BE2C (cell line): ENCODE data around the gene RAD18.

Experiments used
- DNase-seq: peaks from one replicate; pipeline ENCODE4 v3.0.0-alpha.2; 2020
- H3K27me3 ChIP-seq: fragments of 250-450 bp; sonication (Bioruptor Pico); 2 replicates; pipeline ENCODE4 v1.5.1; 2020; ENCODE audit warnings: mild to moderate bottlenecking
- H3K36me3 ChIP-seq: fragments of 250-450 bp; sonication (Bioruptor Pico); 2 replicates; pipeline ENCODE4 v1.5.1; 2020; ENCODE audit warnings: mild to moderate bottlenecking
- H3K4me1 ChIP-seq: fragments of 250-450 bp; sonication (Bioruptor Pico); 2 replicates; pipeline ENCODE4 v1.5.1; 2020
- H3K4me3 ChIP-seq: 2 replicates; pipeline ENCODE4 v1.5.1; 2011; ENCODE audit warnings: low read depth, low read length
- H3K9me3 ChIP-seq: fragments of 250-450 bp; sonication (Bioruptor Pico); 2 replicates; pipeline ENCODE4 v1.5.1; 2020
- TF ChIP-seq, protein P1 (sequence below): IDR thresholded peaks from 2 replicates; pipeline ENCODE4 v1.5.1; 2012; ENCODE audit warnings: mild to moderate bottlenecking, low read depth, low read length

Gene RAD18

GRCh38 chr3:8953313-8953712 lies 10.0 kb downstream of the RAD18 start:
- TF ChIP-seq, protein P1, sequence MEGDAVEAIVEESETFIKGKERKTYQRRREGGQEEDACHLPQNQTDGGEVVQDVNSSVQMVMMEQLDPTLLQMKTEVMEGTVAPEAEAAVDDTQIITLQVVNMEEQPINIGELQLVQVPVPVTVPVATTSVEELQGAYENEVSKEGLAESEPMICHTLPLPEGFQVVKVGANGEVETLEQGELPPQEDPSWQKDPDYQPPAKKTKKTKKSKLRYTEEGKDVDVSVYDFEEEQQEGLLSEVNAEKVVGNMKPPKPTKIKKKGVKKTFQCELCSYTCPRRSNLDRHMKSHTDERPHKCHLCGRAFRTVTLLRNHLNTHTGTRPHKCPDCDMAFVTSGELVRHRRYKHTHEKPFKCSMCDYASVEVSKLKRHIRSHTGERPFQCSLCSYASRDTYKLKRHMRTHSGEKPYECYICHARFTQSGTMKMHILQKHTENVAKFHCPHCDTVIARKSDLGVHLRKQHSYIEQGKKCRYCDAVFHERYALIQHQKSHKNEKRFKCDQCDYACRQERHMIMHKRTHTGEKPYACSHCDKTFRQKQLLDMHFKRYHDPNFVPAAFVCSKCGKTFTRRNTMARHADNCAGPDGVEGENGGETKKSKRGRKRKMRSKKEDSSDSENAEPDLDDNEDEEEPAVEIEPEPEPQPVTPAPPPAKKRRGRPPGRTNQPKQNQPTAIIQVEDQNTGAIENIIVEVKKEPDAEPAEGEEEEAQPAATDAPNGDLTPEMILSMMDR, result no peak
- no peak for DNase-seq
- Histone ChIP-seq H3K9me3 (no peaks in the 10 kb centered on the region), H3K27me3 (no peaks in the 10 kb centered on the region), H3K36me3 (no peaks in the 10 kb centered on the region), H3K4me3 (no peak overlapping the region), H3K4me1 (no peaks in the 10 kb centered on the region)

DNA sequence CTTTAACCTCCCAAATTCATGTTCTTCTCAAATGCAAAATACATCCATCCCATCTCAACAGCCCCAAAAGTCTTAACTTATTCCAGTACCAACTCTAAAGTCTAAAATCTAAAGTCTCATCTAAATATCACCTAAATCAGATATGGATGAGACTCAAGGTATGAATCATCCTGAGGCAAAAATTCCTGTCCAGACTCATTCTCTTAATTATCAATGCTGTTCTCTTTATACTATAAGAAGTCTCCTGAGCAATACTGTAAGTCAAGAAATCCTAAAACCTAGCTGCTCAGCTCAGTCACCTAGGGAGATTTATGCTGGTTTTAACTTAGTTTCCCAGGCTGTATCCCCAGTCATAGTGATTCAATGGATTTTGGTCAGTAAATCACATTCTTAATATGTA lies 11.1 kb downstream of the RAD18 start:
- H3K4me3 ChIP-seq, result no peak overlapping the region
- no peaks in the 10 kb centered on the region for H3K36me3 ChIP-seq
- no peaks in the 10 kb centered on the region for H3K4me1 ChIP-seq
- H3K27me3 ChIP-seq, result no peaks in the 10 kb centered on the region
- no peaks in the 10 kb centered on the region for H3K9me3 ChIP-seq
- DNase-seq, result no peak
- TF ChIP-seq, protein P1, result no peak

GRCh38 chr3:8945890-8946600 lies 17.2 kb downstream of the RAD18 start:
- Histone ChIP-seq H3K27me3 (no peaks in the 10 kb centered on the region), H3K4me1 (no peaks in the 10 kb centered on the region), H3K36me3 (no peaks in the 10 kb centered on the region; the same call in 1 of the 2 replicates), H3K9me3 (no peaks in the 10 kb centered on the region), H3K4me3 (no peak overlapping the region)
- TF ChIP-seq, protein P1, result no peak
- DNase-seq, result no peak

GRCh38 chr3:8942746-8943488 lies 20.4 kb downstream of the RAD18 start:
- H3K4me1 ChIP-seq, result no peaks in the 10 kb centered on the region
- TF ChIP-seq, protein P1, result no peak
- DNase-seq, result no peak
- no peak overlapping the region for H3K4me3 ChIP-seq
- no peaks in the 10 kb centered on the region; the same call in 1 of the 2 replicates for H3K36me3 ChIP-seq
- no peaks in the 10 kb centered on the region for H3K27me3 ChIP-seq
- H3K9me3 ChIP-seq, result no peaks in the 10 kb centered on the region

- no peaks in the 10 kb centered on the region; the same call in 1 of the 2 replicates for H3K36me3 ChIP-seq
- no peaks in the 10 kb centered on the region for H3K27me3 ChIP-seq
- H3K4me3 ChIP-seq, result no peak overlapping the region
- DNase-seq, result no peak
- H3K9me3 ChIP-seq, result no peaks in the 10 kb centered on the region
- TF ChIP-seq, protein P1, result no peak
- no peaks in the 10 kb centered on the region for H3K4me1 ChIP-seq
These were observed 21.2 kb downstream of the RAD18 start for GRCh38 chr3:8942115-8942514.

- H3K27me3 ChIP-seq, result no peaks in the 10 kb centered on the region
- H3K4me3 ChIP-seq, result no peak overlapping the region
- TF ChIP-seq, protein P1, result peak; percentile 37
- no peaks in the 10 kb centered on the region; the same call in 1 of the 2 replicates for H3K36me3 ChIP-seq
- H3K4me1 ChIP-seq, result no peaks in the 10 kb centered on the region
- no peak for DNase-seq
- H3K9me3 ChIP-seq, result no peaks in the 10 kb centered on the region
These were observed 25.3 kb downstream of the RAD18 start for GRCh38 chr3:8938021-8938420.
